ENCODE results near the gene TGFB1I1.

DNA sequence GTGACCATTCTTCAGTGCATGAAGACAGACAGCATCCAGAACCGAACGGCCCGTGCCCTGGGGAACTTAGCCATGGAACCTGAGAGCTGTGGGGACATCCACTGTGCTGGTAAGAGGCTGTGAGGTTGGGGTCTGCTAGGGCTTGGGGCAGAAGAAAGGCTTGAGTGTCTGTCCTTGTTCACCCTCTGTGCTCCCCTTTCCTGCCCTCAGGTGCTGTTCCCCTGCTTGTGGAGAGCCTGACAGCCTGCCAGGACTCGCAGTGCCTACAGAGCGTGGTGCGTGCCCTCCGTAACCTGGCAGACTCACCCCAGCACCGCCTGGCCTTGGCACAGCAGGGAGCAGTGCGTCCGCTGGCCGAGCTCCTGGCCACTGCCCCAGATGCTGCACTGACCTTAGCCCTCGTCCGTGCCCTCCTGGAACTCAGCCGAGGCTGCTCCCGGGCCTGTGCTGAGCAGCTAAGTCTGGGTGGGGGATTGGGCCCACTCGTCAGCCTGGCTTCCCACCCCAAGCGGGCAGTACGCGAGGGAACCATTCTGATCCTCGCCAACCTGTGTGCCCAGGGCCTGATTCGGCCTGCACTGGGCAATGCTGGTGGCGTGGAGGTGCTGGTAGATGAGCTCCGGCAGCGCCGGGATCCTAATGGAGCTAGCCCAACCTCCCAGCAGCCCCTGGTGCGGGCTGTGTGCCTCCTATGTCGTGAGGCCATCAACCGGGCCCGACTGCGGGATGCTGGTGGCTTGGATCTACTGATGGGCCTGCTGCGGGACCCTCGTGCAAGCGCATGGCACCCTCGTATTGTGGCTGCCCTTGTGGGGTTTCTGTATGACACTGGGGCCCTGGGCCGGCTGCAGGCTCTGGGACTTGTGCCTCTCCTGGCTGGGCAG lies 9.8 kb upstream of the TGFB1I1 start:
- TF ChIP-seq POLR2A (IDR thresholded peaks at IDR 0.05; ENCODE audit: low read depth, low read length) (no peak), TAF1 (IDR thresholded peaks at IDR 0.05; ENCODE audit: borderline replicate concordance, low read depth, low read length) (no peak), POLR2AphosphoS5 (IDR thresholded peaks at IDR 0.05; ENCODE audit: low read depth, low read length) (no peak)
